HG02571 (cell line): ENCODE results near the gene SLC4A2.

Experiments
- ATAC-seq: cut with Tn5 transposase; IDR thresholded peaks from one replicate; pipeline ENCODE4 v1.9.1; 2021; ENCODE audit warnings: mild to moderate bottlenecking, moderate library complexity; ENCODE audit not compliant: unreplicated experiment

SLC4A2 gene

GRCh38 chr7:151079199-151079910 is 20.0 kb downstream of the SLC4A2 start:
- ATAC-seq, result no peak

- ATAC-seq, result peak; percentile 2
Measured at GRCh38 chr7:151080067-151080521, 20.7 kb downstream of the SLC4A2 start.

GRCh38 chr7:151080522-151081169 is 21.3 kb downstream of the SLC4A2 start, which contains the start of gene FASTK:
Gene FASTK (minus strand): TSS chr7:151080809. CDS start chr7:151080766, 43 bp downstream.
- peak; percentile 69 for ATAC-seq

- no peak for ATAC-seq
Measured at GRCh38 chr7:151081170-151082101, 22.0 kb downstream of the SLC4A2 start.

GRCh38 chr7:151082141-151083070 is 23.0 kb downstream of the SLC4A2 start:
- ATAC-seq, result no peak

- ATAC-seq, result peak; percentile 42
Measured at GRCh38 chr7:151083071-151083823, 23.9 kb downstream of the SLC4A2 start, which contains the start of gene TMUB1. Gene TMUB1 (minus strand): TSS chr7:151083493. CDS start chr7:151082563, 930 bp downstream.

GRCh38 chr7:151083824-151084160 is 24.4 kb downstream of the SLC4A2 start:
- ATAC-seq, result no peak

- no peak for ATAC-seq
Measured at GRCh38 chr7:151085329-151085690, 25.9 kb downstream of the SLC4A2 start.

- ATAC-seq, result peak; percentile 40
Measured at GRCh38 chr7:151085691-151086620, 26.6 kb downstream of the SLC4A2 start, which contains the start of gene AGAP3. Gene AGAP3 (plus strand): TSS chr7:151086475. CDS start chr7:151086742, 267 bp downstream.

GRCh38 chr7:151086802-151087244 is 27.4 kb downstream of the SLC4A2 start:
- ATAC-seq, result no peak

- no peak for ATAC-seq
Measured at GRCh38 chr7:151087245-151088018, 28.0 kb downstream of the SLC4A2 start.

GRCh38 chr7:151088019-151088855 is 28.8 kb downstream of the SLC4A2 start:
- no peak for ATAC-seq

GRCh38 chr7:151088856-151089699 is 29.7 kb downstream of the SLC4A2 start:
- no peak for ATAC-seq

GRCh38 chr7:151089893-151090730 is 30.7 kb downstream of the SLC4A2 start:
- no peak for ATAC-seq

GRCh38 chr7:151091003-151091402 is 31.6 kb downstream of the SLC4A2 start:
- ATAC-seq, result no peak
